Hepatocyte (in vitro differentiated cells): ENCODE measurements around the gene AKAP6. TPM values are rescaled to one million over a fixed set of nuclear protein-coding genes. Genes with fewer than 3 reads are reported as not detected.

Experiments used
- DNase-seq: peaks from one replicate; pipeline ENCODE4 v3.0.0-alpha.2; 2016; ENCODE audit warnings: low spot score
- H2AFZ ChIP-seq: fragments of 200-600 bp; sonication (generic); 2 replicates; pipeline ENCODE4 v1.6.0; 2016; ENCODE audit warnings: antibody characterized with exemption, mild to moderate bottlenecking
- H3K27ac ChIP-seq: fragments of 200-600 bp; sonication (generic); 2 replicates; pipeline ENCODE4 v1.5.1; 2016; ENCODE audit warnings: mild to moderate bottlenecking
- H3K27me3 ChIP-seq: fragments of 200-600 bp; sonication (generic); 2 replicates; pipeline ENCODE4 v1.6.1; 2016
- H3K36me3 ChIP-seq: fragments of 200-600 bp; sonication (generic); replicated peaks from 2 replicates; pipeline ENCODE4 v1.5.1; 2016; ENCODE audit warnings: low read depth; ENCODE audit not compliant: insufficient read depth
- H3K4me1 ChIP-seq: fragments of 200-600 bp; sonication (generic); 2 replicates; pipeline ENCODE4 v1.5.1; 2016; ENCODE audit warnings: mild to moderate bottlenecking, moderate library complexity; ENCODE audit not compliant: insufficient read depth
- H3K4me2 ChIP-seq: fragments of 200-600 bp; sonication (generic); 2 replicates; pipeline ENCODE4 v1.6.0; 2016
- H3K4me3 ChIP-seq: fragments of 200-600 bp; sonication (generic); 2 replicates; pipeline ENCODE4 v1.5.1; 2016; ENCODE audit warnings: mild to moderate bottlenecking
- H3K79me2 ChIP-seq: fragments of 200-600 bp; sonication (generic); 2 replicates; pipeline ENCODE4 v1.6.0; 2017; ENCODE audit warnings: mild to moderate bottlenecking
- H3K9me2 ChIP-seq: fragments of 200-600 bp; sonication (generic); replicated peaks from 2 replicates; pipeline ENCODE4 v1.6.0; 2017; ENCODE audit warnings: mild to moderate bottlenecking; ENCODE audit not compliant: insufficient read depth
- H3K9me3 ChIP-seq: fragments of 200-600 bp; sonication (generic); 2 replicates; pipeline ENCODE4 v1.5.1; 2016; ENCODE audit warnings: low read depth, mild to moderate bottlenecking
- H4K20me1 ChIP-seq: fragments of 200-600 bp; sonication (generic); 2 replicates; pipeline ENCODE4 v1.6.0; 2016; ENCODE audit warnings: mild to moderate bottlenecking; ENCODE audit not compliant: insufficient read depth, poor library complexity, severe bottlenecking
- CTCF ChIP-seq: fragments of 200-600 bp; sonication (generic); IDR thresholded peaks from 2 replicates; pipeline ENCODE4 v1.5.1; 2016; ENCODE audit warnings: antibody characterized with exemption, mild to moderate bottlenecking; ENCODE audit not compliant: poor library complexity
- EZH2 ChIP-seq: fragments of 200-600 bp; sonication (generic); IDR thresholded peaks from 2 replicates; pipeline ENCODE4 v1.6.1; 2016; ENCODE audit warnings: antibody characterized with exemption, mild to moderate bottlenecking, borderline replicate concordance
- EZH2phosphoT487 ChIP-seq: fragments of 200-600 bp; sonication (generic); IDR thresholded peaks from one replicate; pipeline ENCODE4 v1.6.1; 2018; ENCODE audit warnings: antibody characterized with exemption, mild to moderate bottlenecking, low read depth, moderate library complexity; ENCODE audit not compliant: unreplicated experiment, severe bottlenecking
- WGBS: methylation state at CpG from one replicate; pipeline ENCODE4 v1.1.6; 2016; ENCODE audit warnings: low lambda C conversion rate; ENCODE audit errors: missing lambda C conversion rate; 5-methylcytosine and 5-hydroxymethylcytosine counted together
- polyA plus RNA-seq: library from polyadenylated mRNA; unstranded; fragments of >200 nt; fragmentation: Nextera tagmentation; extraction: Ambion mirVana; gene quantifications from 2 replicates; pipeline ENCODE4 v1.2.1, GENCODE V29; 2016
- total RNA-seq: library from RNA; depleted of rRNA; stranded (reverse); fragments of >200 nt; gene quantifications from 2 replicates; pipeline ENCODE4 v1.2.3, GENCODE V29; 2014

AKAP6 gene
- total and polyA plus RNA-seq, 2 experiments from 2014 or later = 1.1 to 2.1 TPM

DNA sequence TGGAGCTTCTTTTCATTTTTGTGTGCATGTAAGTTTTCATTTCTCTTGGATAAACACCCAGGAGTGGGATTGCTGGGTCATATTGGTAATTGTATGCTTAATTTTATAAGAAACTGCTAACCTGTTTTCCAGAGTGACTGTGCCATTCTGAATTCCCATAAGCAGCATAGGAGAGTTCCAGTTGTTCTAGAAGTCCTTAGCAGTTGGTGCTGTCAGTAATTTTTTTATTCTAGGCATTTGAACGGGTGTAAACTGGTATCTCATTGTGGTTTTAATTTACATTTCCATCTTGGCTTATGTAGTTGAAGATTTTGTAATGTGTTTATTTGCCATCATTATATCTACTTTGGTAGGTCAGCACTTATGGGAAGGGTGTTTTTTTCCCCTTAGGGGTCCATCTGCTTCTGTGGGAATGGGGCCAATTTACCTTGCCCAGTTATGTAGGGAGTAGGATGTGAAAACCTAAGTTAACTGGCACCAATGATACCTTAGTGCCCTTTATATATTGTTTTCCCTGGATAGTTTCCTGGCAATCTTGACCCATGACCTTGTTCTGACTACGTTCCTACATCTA lies 202.9 kb downstream of the AKAP6 start:
- no peak overlapping the region for H2AFZ ChIP-seq

DNA sequence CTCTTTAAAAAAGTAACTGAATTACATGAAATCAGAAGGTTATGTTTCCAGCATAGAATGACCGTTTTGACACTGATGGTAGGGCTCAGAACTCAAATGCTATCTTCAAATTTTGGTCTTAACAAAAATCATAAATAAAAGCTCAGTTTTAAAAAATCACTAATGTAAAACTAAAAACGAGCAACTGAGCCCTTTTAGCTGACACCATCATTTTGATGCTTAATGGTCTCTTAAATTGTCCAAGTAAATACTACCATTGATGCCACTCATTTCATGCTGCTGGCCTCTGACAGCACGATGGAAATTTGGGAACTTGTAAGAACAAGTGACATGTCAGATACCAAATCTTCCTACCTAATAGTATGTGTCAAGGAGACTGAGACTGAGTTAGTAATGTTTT lies 205.0 kb downstream of the AKAP6 start:
- no peaks in the 10 kb centered on the region for H4K20me1 ChIP-seq
- DNase-seq = no peak
- no peaks in the 10 kb centered on the region for H3K36me3 ChIP-seq
- H3K4me3 ChIP-seq = no peak overlapping the region
- H3K27ac ChIP-seq = no peak overlapping the region
- WGBS = 82% methylated on average over 3 of the region's 3 CpGs
- H3K4me1 ChIP-seq = no peaks in the 10 kb centered on the region
- no peaks in the 10 kb centered on the region for H3K79me2 ChIP-seq
- H2AFZ ChIP-seq = no peak overlapping the region
- no peak for TF ChIP-seq CTCF
- no peak for TF ChIP-seq EZH2
- no peak for TF ChIP-seq EZH2phosphoT487
- H3K9me2 ChIP-seq = no peaks in the 10 kb centered on the region
- no peaks in the 10 kb centered on the region for H3K9me3 ChIP-seq
- H3K27me3 ChIP-seq = no peaks in the 10 kb centered on the region
- H3K4me2 ChIP-seq = no peak overlapping the region

More for the DNA sequence above, 202.9 kb downstream of the AKAP6 start:
- Histone ChIP-seq H3K9me2 (no peaks in the 10 kb centered on the region), H4K20me1 (no peaks in the 10 kb centered on the region), H3K9me3 (no peaks in the 10 kb centered on the region), H3K4me3 (no peak overlapping the region), H3K4me1 (no peaks in the 10 kb centered on the region), H3K79me2 (no peaks in the 10 kb centered on the region), H3K4me2 (no peak overlapping the region), H3K36me3 (no peaks in the 10 kb centered on the region), H3K27me3 (no peaks in the 10 kb centered on the region), H3K27ac (no peak overlapping the region)
- WGBS = 92% methylated on average over 2 of the region's 2 CpGs
- DNase-seq = no peak
- TF ChIP-seq EZH2 (no peak), EZH2phosphoT487 (no peak), CTCF (no peak)

DNA sequence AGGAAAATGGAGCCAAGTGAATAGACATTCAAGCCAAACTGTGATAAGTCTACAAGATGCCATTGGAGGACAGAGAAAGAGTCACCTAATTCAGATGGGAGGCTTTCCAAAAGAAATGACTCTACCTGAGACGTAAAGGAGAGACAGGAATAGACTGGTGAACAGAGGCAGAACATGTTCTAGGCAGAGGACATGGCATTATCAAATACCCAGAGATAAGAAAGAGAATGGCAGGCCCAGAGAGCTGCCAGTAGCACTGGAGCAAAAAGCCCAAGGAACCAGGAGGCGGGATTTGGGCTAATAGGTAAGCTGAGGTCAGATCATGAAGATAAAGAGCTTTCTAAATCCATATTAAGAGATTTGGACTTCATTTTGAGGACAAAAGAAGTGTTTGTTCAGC lies 207.1 kb downstream of the AKAP6 start:
- H3K27ac ChIP-seq = no peak overlapping the region
- H4K20me1 ChIP-seq = no peaks in the 10 kb centered on the region
- H3K36me3 ChIP-seq = no peaks in the 10 kb centered on the region
- no peaks in the 10 kb centered on the region for H3K9me3 ChIP-seq
- TF ChIP-seq EZH2phosphoT487 (no peak), CTCF (no peak), EZH2 (no peak)
- H3K79me2 ChIP-seq = no peaks in the 10 kb centered on the region
- H3K4me1 ChIP-seq = no peaks in the 10 kb centered on the region
- no peaks in the 10 kb centered on the region for H3K9me2 ChIP-seq
- DNase-seq = no peak
- no peak overlapping the region for H3K4me3 ChIP-seq
- 89% methylated on average over 2 of the region's 2 CpGs for WGBS
- no peaks in the 10 kb centered on the region for H3K27me3 ChIP-seq
- no peak overlapping the region for H2AFZ ChIP-seq
- H3K4me2 ChIP-seq = no peak overlapping the region

DNA sequence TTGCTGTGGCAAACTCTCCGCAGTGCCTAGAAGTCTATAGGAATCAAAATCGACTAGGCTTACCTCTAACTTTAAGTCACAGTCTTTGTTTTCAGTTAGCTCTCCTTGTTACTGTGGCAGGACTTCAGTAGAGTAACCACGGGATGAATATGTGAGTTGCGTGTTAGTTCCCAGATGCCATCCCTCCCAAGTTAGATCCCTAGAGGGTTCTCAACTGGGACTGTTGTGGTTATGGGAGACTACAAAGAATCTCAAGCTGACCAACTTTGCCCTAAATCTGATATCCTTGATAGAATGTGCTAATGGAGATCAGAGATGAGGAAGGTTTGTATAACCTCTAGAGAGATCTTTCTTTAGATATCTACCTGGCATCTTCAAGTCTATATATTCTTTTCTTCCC lies 208.1 kb downstream of the AKAP6 start:
- H2AFZ ChIP-seq = no peak overlapping the region
- 93% methylated on average over 4 of the region's 4 CpGs for WGBS
- no peak overlapping the region for H3K4me3 ChIP-seq
- TF ChIP-seq EZH2 (no peak), CTCF (no peak), EZH2phosphoT487 (no peak)
- no peaks in the 10 kb centered on the region for H3K9me3 ChIP-seq
- H3K9me2 ChIP-seq = no peaks in the 10 kb centered on the region
- no peak for DNase-seq
- H3K27ac ChIP-seq = no peak overlapping the region
- H3K4me2 ChIP-seq = no peak overlapping the region
- H4K20me1 ChIP-seq = no peaks in the 10 kb centered on the region
- no peaks in the 10 kb centered on the region for H3K36me3 ChIP-seq
- no peaks in the 10 kb centered on the region for H3K27me3 ChIP-seq
- H3K79me2 ChIP-seq = no peaks in the 10 kb centered on the region
- no peaks in the 10 kb centered on the region for H3K4me1 ChIP-seq
